ENCODE results near the gene SIM2. TPM values are rescaled to one million over a fixed set of nuclear protein-coding genes. Genes with fewer than 3 reads are reported as not detected.

Gene SIM2
- total RNA-seq, 1 donor: not detected

GRCh38 chr21:36704958-36705678 is 6.2 kb downstream of the SIM2 start:
- no peak for TF ChIP-seq CTCF (IDR thresholded peaks at IDR 0.05; ENCODE audit: insufficient read depth, low read depth, low read length)
- no peak overlapping the region for H3K4me3 ChIP-seq (ENCODE audit: low read depth, low read length)

GRCh38 chr21:36705679-36706481 is 7.0 kb downstream of the SIM2 start:
- no peak for DNase-seq (ENCODE audit: low read depth)
- TF ChIP-seq CTCF (IDR thresholded peaks at IDR 0.05; ENCODE audit: insufficient read depth, low read depth, low read length): no peak
- H3K4me3 ChIP-seq (ENCODE audit: low read depth, low read length): no peak overlapping the region

More at GRCh38 chr21:36704958-36705678, 6.2 kb downstream of the SIM2 start:
- no peak for DNase-seq (ENCODE audit: low read depth)

- no peak for DNase-seq (ENCODE audit: low read depth)
These were observed 7.6 kb downstream of the SIM2 start for GRCh38 chr21:36706482-36706852.

DNA sequence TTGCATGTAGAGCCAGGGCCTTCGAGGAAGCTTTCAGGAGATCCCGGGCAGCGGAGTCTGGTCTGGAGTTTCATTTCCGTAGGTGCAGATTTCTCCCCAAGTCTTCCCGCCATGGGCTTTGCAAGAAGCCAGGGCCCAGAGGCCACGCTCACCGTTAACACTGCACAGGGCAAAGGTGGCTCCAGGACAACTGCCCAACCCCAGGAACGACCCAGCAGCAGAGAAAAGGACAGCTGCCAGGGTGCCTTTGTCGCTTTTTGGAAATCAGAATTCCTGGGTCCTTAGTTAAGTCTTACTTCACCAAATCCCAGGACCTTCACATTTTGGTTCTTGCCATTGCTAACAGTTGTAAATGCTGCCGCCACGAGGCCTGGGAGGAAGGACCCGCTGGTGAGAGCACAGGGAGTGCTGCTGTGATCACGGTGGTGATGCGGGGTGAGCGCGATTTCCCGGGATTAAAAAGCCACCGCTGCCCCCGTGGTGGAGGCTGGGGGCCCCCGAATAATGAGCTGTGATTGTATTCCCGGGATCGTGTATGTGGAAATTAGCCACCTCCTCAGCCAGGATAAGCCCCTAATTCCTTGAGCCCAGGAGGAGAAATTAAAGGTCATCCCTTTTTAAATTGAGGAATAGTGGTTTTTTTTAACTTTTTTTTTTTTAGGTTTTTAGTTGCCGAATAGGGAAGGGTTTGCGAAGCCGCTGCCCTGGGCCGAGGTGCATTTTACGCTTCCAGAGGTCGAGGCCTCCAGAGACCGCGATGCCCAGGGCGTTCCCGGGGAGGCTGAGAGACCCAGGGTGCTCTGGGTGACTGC is 8.2 kb downstream of the SIM2 start:
- no peak overlapping the region for H3K4me3 ChIP-seq (ENCODE audit: low read depth, low read length)
- no peak for TF ChIP-seq CTCF (IDR thresholded peaks at IDR 0.05; ENCODE audit: insufficient read depth, low read depth, low read length)
- DNase-seq (ENCODE audit: low read depth): no peak

More at GRCh38 chr21:36706482-36706852, 7.6 kb downstream of the SIM2 start:
- no peak for TF ChIP-seq CTCF (IDR thresholded peaks at IDR 0.05; ENCODE audit: insufficient read depth, low read depth, low read length)
- no peak overlapping the region for H3K4me3 ChIP-seq (ENCODE audit: low read depth, low read length)

DNA sequence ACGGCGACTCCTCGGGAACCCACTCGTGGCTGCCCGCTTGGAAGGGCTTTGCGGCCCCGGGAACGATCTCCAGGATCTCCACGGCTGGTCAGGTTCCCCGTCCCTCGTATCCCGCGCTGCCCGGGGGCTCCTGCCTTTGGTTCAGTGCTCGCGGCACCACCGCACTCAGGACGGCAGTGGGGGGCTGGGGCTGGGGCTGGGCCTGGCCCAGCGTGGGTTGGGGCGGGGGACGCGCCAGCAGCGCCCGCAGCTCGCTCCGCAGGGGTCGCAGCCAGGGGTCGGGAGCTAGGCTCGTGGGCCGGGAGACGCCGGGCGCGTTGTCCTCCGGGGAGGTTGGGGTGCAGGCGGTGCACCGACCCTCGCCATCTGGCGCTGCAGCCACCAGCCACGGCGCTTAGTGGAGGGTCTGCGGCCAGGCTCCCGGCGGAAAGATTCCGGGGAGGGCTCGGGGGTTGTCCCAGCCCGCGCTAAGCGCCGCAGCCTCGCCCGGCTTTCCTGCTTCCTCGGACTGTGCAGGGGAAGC is 8.9 kb downstream of the SIM2 start:
- H3K4me3 ChIP-seq (ENCODE audit: low read depth, low read length): no peak overlapping the region
- DNase-seq (ENCODE audit: low read depth): no peak
- no peak for TF ChIP-seq CTCF (IDR thresholded peaks at IDR 0.05; ENCODE audit: insufficient read depth, low read depth, low read length)

DNA sequence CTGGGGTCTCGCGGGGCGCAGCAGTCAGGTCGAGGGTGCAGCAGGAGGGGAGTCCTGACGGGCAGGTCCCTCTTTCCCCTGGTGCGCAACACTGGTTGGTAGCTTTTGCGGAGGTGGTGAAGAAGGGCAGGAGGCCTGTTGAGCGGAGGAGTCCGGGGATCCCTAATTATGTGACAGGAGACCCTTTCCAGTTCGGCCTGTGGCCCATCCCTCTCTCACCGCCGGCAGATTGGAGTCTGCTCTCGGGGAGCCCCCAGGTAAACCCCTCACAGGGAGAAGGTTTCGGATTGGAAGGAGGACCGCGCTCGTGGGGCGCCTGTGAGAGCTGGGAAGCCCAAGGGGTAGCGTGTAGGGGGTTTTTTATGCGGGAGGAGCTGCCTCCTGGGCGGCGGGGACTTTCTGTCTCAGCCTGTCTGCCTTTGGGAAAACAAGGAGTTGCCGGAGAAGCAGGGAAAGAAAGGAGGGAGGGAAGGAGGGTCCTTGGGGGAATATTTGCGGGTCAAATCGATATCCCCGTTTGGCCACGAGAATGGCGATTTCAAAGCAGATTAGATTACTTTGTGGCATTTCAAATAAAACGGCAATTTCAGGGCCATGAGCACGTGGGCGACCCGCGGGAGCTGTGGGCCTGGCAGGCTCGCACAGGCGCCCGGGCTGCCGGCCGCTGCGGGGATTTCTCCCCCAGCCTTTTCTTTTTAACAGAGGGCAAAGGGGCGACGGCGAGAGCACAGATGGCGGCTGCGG is 9.5 kb downstream of the SIM2 start:
- TF ChIP-seq CTCF (IDR thresholded peaks at IDR 0.05; ENCODE audit: insufficient read depth, low read depth, low read length): no peak
- no peak overlapping the region for H3K4me3 ChIP-seq (ENCODE audit: low read depth, low read length)
- no peak for DNase-seq (ENCODE audit: low read depth)

Measured in fibroblast of villous mesenchyme (primary cell).